Measurements from ENCODE around the gene ZNF747. TPM values are rescaled to one million over a fixed set of nuclear protein-coding genes. Genes with fewer than 3 reads are reported as not detected.

Gene ZNF747
- total and polyA plus RNA-seq, 7 donors, result 6.0 to 15.5 (median 11.4) TPM

DNA sequence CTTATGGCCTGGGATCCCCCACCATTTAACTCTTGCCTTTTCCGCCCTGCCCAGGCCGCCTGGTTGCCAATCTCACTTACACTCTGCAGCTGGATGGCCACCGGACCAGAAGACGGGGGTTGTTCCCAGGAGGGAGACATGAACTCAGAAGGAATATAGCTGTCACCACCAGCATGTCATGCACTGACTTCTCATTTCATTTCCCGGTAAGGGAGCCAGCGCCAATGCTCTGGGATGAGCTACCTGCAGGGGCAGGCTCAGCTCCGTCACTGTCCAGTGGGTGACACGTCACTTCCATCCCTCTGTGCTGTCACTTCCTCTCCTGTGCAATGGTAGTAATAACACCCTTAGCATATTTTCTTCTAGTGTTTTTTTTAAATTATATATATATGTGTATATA, 35.4 kb downstream of the ZNF747 start:
- no peaks in the 10 kb centered on the region for H3K9me3 ChIP-seq
- H3K27ac ChIP-seq, result no peak overlapping the region
- TF ChIP-seq POLR2AphosphoS5 (IDR thresholded peaks at IDR 0.05), result no peak
- no peak for TF ChIP-seq POLR2A (IDR thresholded peaks at IDR 0.05)
- TF ChIP-seq, protein P1, sequence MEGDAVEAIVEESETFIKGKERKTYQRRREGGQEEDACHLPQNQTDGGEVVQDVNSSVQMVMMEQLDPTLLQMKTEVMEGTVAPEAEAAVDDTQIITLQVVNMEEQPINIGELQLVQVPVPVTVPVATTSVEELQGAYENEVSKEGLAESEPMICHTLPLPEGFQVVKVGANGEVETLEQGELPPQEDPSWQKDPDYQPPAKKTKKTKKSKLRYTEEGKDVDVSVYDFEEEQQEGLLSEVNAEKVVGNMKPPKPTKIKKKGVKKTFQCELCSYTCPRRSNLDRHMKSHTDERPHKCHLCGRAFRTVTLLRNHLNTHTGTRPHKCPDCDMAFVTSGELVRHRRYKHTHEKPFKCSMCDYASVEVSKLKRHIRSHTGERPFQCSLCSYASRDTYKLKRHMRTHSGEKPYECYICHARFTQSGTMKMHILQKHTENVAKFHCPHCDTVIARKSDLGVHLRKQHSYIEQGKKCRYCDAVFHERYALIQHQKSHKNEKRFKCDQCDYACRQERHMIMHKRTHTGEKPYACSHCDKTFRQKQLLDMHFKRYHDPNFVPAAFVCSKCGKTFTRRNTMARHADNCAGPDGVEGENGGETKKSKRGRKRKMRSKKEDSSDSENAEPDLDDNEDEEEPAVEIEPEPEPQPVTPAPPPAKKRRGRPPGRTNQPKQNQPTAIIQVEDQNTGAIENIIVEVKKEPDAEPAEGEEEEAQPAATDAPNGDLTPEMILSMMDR (IDR thresholded peaks at IDR 0.05), result no peak
- TF ChIP-seq EP300 (IDR thresholded peaks at IDR 0.05), result no peak
- intact Hi-C loops (cut with DNase I), result no loop called here
- DNase-seq, result no peak
- peaks cover 0 to 8% (median 0%) of the 10 kb centered on the region in 3 donors for H3K27me3 ChIP-seq
- H3K4me1 ChIP-seq, result no peaks in the 10 kb centered on the region
- 87 to 90% methylated on average over 8 of the region's 8 CpGs for WGBS, 2 donors
- no peak overlapping the region for H3K4me3 ChIP-seq
- no peaks in the 10 kb centered on the region for H3K36me3 ChIP-seq

DNA sequence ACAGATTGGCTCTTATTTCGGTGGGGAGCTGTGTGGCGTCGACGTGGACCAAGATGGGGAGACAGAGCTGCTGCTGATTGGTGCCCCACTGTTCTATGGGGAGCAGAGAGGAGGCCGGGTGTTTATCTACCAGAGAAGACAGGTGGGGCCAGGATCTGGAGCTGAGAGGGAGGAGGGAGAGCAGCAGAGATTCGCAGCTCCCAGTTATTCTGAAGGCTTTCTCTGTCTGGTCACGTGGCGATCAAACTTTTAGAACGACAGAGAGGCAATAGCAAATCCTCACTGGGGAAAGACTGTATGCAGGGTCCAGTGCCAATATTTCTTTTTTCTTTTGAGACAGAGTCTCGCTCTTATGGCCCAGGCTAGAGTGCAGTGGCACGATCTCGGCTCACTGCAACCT, 39.9 kb downstream of the ZNF747 start:
- H3K27ac ChIP-seq, result no peak overlapping the region
- no peak for TF ChIP-seq EP300 (IDR thresholded peaks at IDR 0.05)
- TF ChIP-seq, protein P1 (IDR thresholded peaks at IDR 0.05), result no peak
- no peak for TF ChIP-seq POLR2A (IDR thresholded peaks at IDR 0.05)
- no peak for TF ChIP-seq POLR2AphosphoS5 (IDR thresholded peaks at IDR 0.05)
- intact Hi-C loops (cut with DNase I), result no loop called here
- no peaks in the 10 kb centered on the region for H3K36me3 ChIP-seq
- H3K9me3 ChIP-seq, result no peaks in the 10 kb centered on the region
- H3K4me3 ChIP-seq, result no peak overlapping the region
- 77 to 78% methylated on average over 12 of the region's 12 CpGs for WGBS, 2 donors
- no peak for DNase-seq
- no peaks in the 10 kb centered on the region for H3K4me1 ChIP-seq
- peaks cover 0 to 8% (median 0%) of the 10 kb centered on the region in 3 donors for H3K27me3 ChIP-seq

DNA sequence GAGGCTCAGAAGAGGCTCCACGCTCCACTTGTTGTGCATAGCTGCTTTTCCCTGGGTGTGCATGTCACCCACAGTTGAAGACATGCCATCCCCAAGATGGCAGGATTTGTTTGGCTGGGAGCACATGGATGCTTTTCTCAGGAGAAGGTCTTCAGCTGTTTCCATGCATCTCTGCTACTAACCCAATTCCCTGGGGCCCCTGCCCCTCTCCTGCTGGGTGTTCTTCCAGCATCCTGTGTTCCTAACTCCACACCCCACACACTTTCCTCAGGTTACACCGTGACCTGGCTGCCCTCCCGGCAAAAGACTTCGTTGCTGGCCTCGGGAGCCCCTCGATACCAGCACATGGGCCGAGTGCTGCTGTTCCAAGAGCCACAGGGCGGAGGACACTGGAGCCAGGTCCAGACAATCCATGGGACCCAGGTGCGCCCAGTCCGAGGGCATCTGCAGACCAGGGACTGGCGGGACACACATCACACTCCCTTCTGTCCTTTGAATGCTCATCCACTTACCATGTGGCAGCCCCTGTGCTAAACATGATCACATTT, 40.6 kb downstream of the ZNF747 start:
- intact Hi-C loops (cut with DNase I), result no loop called here
- no peak for DNase-seq
- TF ChIP-seq POLR2A (IDR thresholded peaks at IDR 0.05) (no peak), EP300 (IDR thresholded peaks at IDR 0.05) (no peak), POLR2AphosphoS5 (IDR thresholded peaks at IDR 0.05) (no peak)
- TF ChIP-seq, protein P1 (IDR thresholded peaks at IDR 0.05), result no peak
- H3K36me3 ChIP-seq, result no peaks in the 10 kb centered on the region
- WGBS, 2 donors, result 88 to 90% methylated on average over 11 of the region's 11 CpGs
- no peak overlapping the region for H3K4me3 ChIP-seq
- H3K9me3 ChIP-seq, result no peaks in the 10 kb centered on the region
- H3K27me3 ChIP-seq, result peaks cover 0 to 8% (median 0%) of the 10 kb centered on the region in 3 donors
- H3K27ac ChIP-seq, result no peak overlapping the region
- no peaks in the 10 kb centered on the region for H3K4me1 ChIP-seq

DNA sequence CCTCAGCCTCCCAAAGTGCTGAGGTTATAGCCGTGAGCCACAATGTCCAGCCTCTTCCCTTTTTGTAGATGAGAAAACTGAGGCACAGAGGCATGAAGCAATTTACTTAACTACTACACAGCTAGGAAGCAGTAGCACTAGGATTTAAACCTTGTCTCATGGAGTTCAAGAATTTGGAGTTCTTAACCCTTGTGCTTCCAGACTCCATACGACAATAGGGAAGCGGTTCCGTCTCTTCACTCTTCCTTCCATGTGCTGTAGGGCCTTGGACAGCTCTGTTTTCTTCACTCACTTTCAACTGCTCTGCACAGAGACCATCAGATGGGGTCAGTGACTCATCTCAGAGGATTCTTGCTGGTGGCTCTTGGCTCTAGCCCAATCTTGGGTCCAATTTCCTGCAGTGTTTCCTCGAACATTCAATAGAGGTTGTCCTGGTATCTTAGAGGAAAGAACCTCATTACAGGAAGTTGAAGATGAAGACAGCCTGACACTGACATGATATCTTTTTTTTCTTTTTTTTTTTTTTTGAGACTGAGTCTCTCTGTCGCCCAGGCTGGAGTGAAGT, 42.8 kb downstream of the ZNF747 start:
- TF ChIP-seq EP300 (IDR thresholded peaks at IDR 0.05) (no peak), POLR2A (IDR thresholded peaks at IDR 0.05) (no peak), POLR2AphosphoS5 (IDR thresholded peaks at IDR 0.05) (no peak)
- TF ChIP-seq, protein P1 (IDR thresholded peaks at IDR 0.05), result no peak
- no peak overlapping the region for H3K4me3 ChIP-seq
- no peak for DNase-seq
- intact Hi-C loops (cut with DNase I), result no loop called here
- 59 to 63% methylated on average over 6 of the region's 6 CpGs for WGBS, 2 donors
- peaks cover 0 to 13% (median 0%) of the 10 kb centered on the region in 3 donors for H3K27me3 ChIP-seq
- no peaks in the 10 kb centered on the region for H3K9me3 ChIP-seq
- H3K4me1 ChIP-seq, result no peaks in the 10 kb centered on the region
- H3K27ac ChIP-seq, result no peak overlapping the region
- no peaks in the 10 kb centered on the region for H3K36me3 ChIP-seq
